Measurements from ENCODE around the gene ZMIZ2.
"Not testable (repeated sequence)": the region's sequence is repeated elsewhere in the genome, so short reads cannot be mapped to it uniquely, and the experiment has no call there.

ZMIZ2 gene

DNA sequence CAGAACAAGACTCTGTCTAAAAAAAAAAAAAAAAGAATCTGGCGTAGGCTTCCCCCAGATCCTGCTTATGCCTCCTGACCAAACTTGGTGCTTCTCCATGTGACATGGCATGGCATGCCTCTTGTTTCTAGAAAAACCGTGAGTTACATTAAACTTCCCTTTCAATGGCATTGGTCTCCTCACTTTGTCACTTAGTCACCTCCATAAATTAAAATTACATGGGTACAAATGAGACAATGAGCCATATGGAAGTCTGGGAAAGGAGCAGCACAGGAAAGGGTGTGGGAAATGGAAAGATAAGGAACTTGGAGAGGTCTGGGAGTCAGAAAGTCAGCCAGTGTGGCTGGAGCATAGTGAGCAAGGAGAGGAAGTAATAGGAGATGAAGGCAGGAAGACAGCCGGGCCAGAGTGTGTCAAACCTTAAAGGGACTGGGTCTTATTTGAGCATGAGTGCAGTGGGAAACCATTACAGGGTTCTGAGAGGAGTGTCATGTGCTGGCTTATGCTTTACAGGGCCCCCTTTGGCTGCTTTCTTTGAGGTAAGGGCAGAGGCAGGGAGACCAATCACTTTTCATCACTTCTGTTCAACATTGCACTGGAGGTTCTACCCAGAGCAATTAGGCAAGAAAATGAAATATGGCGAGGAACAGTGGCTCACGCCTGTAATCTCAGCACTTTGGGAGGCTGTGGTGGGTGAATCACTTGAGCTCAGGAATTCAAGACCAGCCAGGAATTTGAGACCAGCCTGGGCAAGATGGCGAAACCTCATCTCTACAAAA is 21.3 kb upstream of the ZMIZ2 start:
- DNase-seq = no peak

DNA sequence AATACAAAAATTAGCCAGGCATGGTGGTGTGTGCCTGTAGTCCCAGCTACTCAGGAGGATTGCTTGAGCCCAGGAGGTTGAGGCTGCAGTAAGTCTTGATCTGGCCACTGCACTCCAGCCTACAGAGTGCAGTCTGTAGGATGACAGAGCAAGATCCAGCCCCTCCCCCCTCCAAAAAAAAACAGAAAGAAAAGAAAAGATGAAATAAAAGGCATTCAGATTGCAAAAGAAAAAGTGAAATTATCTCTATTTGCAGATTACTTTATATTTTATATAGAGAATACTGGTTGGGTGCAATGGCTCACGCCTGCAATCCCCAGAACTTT is 20.7 kb upstream of the ZMIZ2 start:
- no peak for DNase-seq

- no peak for DNase-seq
Observed at GRCh38 chr7:44729949-44730590, 18.6 kb upstream of the ZMIZ2 start.

GRCh38 chr7:44732971-44733370 is 15.7 kb upstream of the ZMIZ2 start:
- not testable (repeated sequence) for DNase-seq

DNA sequence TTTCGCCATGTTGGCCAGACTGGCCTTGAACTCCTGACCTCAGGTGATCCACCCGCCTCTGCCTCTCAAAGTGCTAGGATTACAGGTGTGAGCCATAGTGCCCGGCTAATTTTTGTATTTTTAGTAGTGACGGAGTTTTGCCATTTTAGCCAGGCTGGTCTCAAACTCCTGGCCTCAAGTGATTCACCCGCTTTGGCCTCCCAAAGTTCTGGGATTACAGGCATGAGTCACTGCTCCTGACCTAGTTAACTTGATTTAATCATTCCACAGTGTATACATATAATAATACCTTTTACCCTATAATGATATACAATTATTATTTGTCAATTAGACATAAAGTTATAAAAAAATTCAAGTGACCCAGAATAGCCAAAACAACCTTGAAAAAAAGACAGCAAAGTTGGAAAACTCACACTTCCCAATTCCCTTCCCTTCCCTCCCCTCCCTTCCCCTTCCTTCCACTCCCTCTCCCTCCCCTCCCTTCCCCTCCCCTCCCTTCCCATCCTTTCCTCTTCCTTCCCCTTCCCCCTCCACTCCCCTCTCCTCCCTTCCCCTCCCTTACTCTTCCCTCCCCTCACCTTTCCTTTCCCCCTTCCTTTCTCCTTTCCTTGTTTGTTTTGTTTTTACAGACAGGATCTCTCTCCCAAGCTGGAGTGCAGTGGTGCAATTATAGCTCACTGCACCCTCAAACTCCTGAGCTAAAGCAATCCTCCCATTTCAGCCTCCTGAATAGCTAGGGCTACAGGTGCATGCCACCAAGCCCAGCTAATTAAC is 14.8 kb upstream of the ZMIZ2 start:
- no peak for DNase-seq

DNA sequence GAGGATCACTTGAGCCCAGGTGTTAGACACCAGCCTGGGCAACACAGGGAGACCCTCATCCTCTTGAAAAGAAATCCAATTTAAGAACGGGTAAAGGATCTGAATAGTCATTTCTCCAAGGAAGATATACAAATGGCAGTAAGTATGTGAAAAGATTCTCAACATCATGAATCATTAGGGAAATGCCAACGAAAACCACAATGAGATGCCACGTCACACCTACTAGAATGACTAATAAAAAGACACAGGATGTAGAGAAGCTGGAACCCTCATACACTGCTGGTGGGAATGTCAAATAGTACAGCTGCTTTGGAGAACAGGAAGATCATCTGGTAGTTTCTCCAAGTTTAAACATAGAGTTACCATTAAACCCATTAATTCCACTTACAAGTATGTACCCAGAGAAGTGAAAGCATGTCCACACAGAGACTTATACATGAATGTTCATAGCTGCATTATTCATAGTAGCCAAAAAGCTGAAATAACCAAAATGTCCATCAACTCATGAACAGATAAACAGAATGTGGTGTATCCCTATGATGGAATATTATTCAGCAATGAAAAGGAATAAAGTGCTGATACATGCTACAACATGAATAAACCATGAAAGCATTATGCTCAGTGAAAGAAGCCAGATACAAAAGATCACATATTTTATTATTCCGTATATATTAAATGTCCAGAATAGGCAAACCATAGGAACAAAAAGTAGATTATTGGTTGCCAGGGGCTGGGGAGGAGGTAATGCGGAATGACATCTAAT is 13.1 kb upstream of the ZMIZ2 start:
- no peak for DNase-seq

- DNase-seq = no peak
Observed at GRCh38 chr7:44736896-44737295, 11.8 kb upstream of the ZMIZ2 start.

DNA sequence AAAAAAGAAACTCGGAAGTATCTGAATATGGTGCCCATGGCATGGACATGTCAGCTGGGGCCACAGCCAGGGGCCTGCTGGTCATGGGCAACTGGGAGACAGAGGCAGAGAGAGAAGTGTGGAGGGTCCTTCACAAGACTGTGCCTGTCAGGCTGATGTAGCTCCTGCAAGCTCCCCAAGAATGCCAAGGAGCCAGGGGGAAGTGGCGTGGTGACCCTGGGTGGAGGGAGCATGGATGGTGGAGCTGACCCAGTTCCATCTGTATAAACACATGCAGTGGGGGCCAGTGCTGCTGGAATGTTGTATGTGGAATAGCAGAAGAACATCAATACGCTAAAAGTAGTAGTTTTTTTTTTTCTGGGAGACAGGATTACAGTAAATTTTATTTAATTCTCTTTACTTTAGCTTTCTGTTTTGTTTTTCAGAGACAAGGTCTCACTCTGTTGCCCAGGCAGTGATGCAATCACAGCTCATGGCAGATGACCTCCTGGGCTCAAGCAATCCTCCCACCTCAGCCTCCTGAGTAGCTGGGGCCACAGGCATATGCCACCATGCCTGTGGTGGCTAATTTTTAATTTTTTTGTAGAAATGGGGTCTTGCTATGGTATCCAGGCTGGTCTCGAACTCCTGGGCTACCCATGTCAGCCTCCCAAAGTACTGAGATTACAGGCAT is 10.5 kb upstream of the ZMIZ2 start:
- no peak for DNase-seq

GRCh38 chr7:44738876-44739665 is 9.6 kb upstream of the ZMIZ2 start:
- DNase-seq = no peak

DNA sequence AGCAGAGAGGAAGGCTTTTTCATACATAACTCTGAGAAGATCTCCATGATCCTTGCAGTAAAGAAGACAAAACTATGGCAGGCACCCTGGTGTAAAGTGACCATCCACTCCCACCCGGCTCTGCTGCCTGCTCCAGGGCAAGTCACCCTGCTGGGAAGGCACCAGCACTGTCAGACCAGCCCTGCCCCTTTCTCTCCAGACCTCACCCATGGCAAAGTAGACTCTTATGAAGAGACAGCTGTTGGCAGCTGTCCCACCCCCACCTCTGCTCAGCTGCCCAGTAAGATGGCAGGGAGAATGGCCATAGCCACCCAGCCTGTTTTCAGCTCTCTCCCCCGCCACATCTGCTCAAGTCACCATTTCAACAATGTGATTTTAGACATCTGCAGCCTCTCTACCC is 8.6 kb upstream of the ZMIZ2 start:
- no peak for DNase-seq

- DNase-seq = no peak
Observed at GRCh38 chr7:44743750-44744149, 4.9 kb upstream of the ZMIZ2 start.

DNA sequence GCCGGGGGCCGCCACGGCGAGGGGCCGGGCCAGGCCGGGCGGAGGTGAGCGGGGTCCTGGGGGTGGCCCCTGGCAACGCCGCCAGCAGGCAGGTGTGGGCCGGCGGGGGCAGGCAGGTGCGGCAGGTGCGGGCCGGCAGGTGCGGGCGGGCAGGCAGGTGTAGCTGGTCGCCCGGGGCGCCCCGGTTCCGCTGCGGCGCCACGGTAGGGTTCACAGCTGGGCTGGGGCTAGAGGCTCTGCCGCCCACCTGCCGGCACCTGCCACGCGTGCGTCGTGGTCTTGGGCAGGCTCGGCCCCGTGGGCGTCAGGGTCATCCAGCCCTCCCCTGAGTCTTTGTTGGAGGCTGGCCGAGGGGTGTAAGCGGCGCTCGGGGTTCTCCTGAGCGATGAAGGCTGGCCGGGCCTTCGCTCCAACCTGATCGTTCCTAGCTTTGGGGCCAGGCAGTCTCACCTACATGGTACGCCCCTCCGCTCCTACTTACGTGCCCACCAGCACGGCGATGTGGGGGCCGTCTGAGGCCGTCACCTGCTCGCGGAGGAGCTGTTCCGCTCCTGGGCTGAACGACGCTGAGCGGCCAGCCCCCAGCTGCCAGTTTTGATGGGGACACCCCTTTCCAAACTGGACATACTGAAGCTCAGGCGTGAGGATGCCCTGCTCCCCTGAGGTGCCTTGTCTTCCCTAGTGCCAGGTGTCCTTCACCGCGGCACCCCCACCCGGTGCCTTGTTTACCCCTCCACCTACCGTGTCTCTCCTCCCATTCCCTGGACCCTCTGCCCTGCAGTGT is 493 bp downstream of the ZMIZ2 start:
- no peak for DNase-seq

DNA sequence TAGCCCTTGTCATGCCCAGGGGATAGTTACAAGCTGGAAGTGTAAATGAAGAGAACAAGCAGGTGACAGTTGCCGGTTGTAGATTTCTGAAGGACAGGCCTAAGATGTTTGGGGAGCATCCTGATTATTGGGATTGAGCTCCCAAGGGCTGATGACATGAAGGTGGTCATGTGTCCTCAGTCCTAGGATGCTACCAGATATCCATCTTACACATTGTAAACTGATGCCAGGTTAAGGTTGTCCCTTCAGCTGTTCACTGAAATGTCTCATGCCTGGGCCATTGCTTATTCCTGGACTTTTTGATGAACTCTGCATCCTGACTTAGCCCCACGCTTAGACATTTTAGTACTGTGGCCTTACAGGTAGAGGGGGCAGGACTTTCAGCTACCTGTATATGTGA is 1.3 kb downstream of the ZMIZ2 start:
- no peak for DNase-seq

DNA sequence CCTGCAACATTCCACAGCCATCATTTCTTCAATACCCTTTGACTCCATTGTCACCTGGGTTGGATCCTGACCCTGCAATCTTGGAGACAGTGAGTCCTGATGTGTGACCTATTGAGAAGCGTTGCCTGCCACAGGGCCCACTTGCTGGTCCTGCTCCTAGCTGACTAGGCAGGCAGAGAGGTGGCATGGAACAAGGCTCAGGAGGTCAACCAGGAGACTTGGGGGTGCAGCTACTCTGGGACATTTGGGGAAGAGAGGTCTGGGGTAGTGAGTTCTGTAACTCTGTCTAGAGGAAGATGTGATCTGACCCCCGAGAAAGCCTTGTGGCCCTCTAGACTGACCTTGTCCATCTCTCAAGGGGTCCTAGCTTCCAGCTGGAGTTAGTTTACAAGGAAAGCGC is 1.8 kb downstream of the ZMIZ2 start:
- no peak for DNase-seq

DNA sequence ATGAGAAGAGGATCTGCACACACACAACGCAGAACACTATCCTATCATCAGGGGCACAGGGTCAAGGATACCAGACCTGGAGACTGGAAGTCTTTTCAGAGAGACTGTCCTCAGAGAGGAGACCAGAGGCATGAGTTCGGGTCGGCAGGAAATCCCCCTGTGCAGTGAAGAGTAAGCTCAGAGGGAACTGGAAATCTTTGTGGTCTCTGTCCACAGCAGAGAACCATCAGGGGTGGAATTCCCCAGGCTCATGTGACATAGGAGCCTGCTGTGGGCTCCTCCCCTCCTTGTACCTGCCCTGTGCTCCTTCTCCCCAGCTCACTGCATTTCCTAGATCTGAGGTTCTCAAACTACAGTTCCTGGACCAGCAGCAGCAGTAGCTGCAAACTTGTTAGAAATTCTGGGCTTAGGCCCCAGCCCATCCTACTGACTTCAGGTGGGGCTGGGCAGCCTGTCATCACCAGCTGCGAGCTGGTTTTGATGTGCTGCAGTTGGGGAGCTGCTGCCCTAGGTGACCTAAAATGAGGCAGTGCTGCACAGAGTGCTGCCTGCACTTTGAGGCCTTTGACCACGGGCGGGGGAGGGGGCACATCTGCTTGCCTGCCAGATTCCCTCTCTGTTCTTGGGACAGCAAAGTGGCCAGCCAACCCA is 2.4 kb downstream of the ZMIZ2 start:
- DNase-seq = no peak

DNA sequence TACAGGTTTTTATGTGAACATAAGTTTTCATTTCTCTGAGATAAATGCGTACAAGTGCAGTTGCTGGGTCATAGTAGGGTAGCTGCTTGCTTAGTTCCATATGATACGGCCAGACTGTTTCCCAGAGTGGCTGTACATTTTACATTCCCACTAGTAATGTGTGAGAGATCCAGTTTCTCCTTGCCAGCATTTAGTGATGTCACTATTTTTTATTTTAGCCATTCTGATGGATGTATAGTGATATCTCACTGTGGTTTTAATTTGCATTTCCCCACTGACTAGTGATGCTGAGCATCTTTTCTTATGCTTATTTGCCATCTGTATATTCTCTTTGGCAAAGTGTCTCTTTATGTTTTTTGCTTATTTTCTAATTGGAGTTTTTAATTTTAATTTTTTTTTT is 4.2 kb downstream of the ZMIZ2 start:
- DNase-seq = no peak

DNA sequence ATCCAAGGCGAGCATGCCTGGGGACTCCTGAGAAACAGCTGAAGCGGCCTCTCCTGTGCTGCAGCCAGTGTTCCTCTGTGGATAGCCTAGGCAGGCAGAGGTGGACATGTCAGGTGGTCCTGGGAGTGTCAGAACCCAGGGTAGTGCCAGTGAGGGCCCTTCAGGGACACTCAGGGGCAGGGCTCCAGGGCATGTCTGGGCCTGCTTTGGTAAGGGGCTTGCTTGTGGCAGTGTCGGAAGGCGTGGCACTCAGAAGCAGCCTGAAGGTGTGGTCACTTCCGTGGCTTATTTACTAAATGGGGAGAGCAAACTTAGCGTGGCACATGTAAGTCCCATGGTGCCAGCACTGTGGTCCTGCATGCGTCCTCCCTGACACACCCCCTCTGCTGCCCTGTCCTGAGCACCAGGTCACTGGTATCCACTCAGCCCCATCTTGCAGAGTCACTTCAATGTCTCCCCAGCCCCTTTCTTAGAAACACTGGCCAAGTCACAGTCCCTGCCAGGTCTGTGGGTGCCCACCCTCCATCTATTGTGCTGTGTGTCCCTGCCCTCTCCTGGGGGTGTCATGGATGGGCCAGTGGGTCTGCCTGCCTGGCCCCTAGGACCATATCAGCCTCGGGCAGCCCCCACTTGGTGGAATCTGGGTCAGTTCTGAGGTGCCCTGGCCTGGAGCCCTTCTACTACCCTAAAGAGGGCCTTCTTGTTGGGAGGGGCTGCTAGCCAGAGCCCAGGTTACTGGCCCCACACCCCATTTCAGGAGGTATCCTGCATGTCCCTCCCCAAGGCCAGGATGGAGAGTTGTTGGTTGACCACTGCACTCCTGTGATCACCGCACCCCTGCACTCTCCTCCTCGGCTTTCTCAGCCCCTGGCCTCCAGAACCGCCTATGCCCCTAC is 6.4 kb downstream of the ZMIZ2 start:
- no peak for DNase-seq

- DNase-seq = no peak
Observed at GRCh38 chr7:44755698-44756627, 7.3 kb downstream of the ZMIZ2 start.

Data from 8988T (cell line).